Right lobe of liver (tissue), 4 donors: Measurements from ENCODE around the gene UBAP2L.

ENCODE experiments used
- CTCF ChIP-seq, 4 donors: fragments of 200-600 bp in 3 of 4; fragments of 450-650 bp in 1 of 4; IDR thresholded peaks; one replicate each; pipeline versions ENCODE4 v1.5.1 to v1.8.0; 2016 to 2022; ENCODE audit warnings: antibody characterized with exemption in 4 of 4, mild to moderate bottlenecking in 2 of 4
- POLR2A ChIP-seq: fragments of 450-650 bp; IDR thresholded peaks from one replicate; pipeline ENCODE4 v1.6.1; 2017; ENCODE audit warnings: antibody characterized with exemption, mild to moderate bottlenecking
- donor health status: DM: no; HTN: no; CAD: no.
- donor health status: DM: no; HTN: no; CAD: no.
- donor health status: DM: no; HTN: yes; CAD: no.

GRCh38 chr1:154290921-154291320, 70.2 kb downstream of the UBAP2L start:
- TF ChIP-seq CTCF (IDR thresholded peaks at IDR 0.05) (no peak), POLR2A (no peak)
